ENCODE measurements around the gene PSMB3. TPM values are rescaled to one million over a fixed set of nuclear protein-coding genes. Genes with fewer than 3 reads are reported as not detected.

Gene PSMB3
- polyA plus RNA-seq, 3 donors = 315 to 689 (median 625) TPM

- Histone ChIP-seq H3K27ac (ENCODE audit: low read depth in 1 of 2, low read length in 2 of 2) (no peak overlapping the region), H3K27me3 (ENCODE audit: control insufficient read depth in 2 of 2, insufficient read depth in 2 of 2, low read length in 2 of 2) (no peaks in the 10 kb centered on the region), H3K4me1 (ENCODE audit: control insufficient read depth in 1 of 2, insufficient read depth in 2 of 2, low read length in 2 of 2) (no peaks in the 10 kb centered on the region), H3K9ac (ENCODE audit: insufficient read depth, low read length, poor library complexity, severe bottlenecking) (no peak overlapping the region), H4K20me1 (ENCODE audit: insufficient read depth, low read length) (peaks cover 17% of the 10 kb centered on the region), H3K4me2 (replicated peaks; ENCODE audit: extremely low read depth, low read length, poor library complexity, severe bottlenecking) (no peak overlapping the region), H3K9me3 (replicated peaks in 1 of 2; ENCODE audit: control insufficient read depth in 1 of 2, insufficient read depth in 1 of 2, low read length in 2 of 2) (no peaks in the 10 kb centered on the region), H3K36me3 (replicated peaks in 1 of 2; ENCODE audit: control insufficient read depth in 1 of 2, insufficient read depth in 2 of 2, low read length in 2 of 2) (peaks cover 87 to 100% of the 10 kb centered on the region in 2 donors), H2AFZ (ENCODE audit: insufficient read depth, low read depth, low read length, poor library complexity, severe bottlenecking) (no peak overlapping the region), H3K79me2 (ENCODE audit: insufficient read depth, low read length) (no peaks in the 10 kb centered on the region), H3K4me3 (replicated peaks in 1 of 3; ENCODE audit: low read depth in 2 of 3, low read length in 3 of 3) (no peak overlapping the region)
- Mint-ChIP-seq H3K4me3 (no peak overlapping the region), H3K4me1 (no peaks in the 10 kb centered on the region), H3K27ac (peak overlapping the region in 2 of 7 donors; percentile 12 to 20), H3K27me3 (ENCODE audit: low read depth in 3 of 3) (peaks cover 0 to 2% (median 0%) of the 10 kb centered on the region in 3 donors), H3K36me3 (peaks cover 90 to 97% of the 10 kb centered on the region in 2 donors), H3K9me3 (no peaks in the 10 kb centered on the region)
- no peak for TF ChIP-seq CTCF (IDR thresholded peaks at IDR 0.05)
- intact Hi-C loops (cut with micrococcal nuclease) = no loop called here
- 96% methylated on average over 4 of the region's 6 CpGs for WGBS (ENCODE audit: insufficient coverage)
- DNase-seq = no peak
Measured at GRCh38 chr17:38768417-38768816, 15.9 kb downstream of the PSMB3 start.

- H3K27ac ChIP-seq (ENCODE audit: low read depth in 1 of 2, low read length in 2 of 2) = no peak overlapping the region
- no peak for TF ChIP-seq CTCF (IDR thresholded peaks at IDR 0.05)
- H4K20me1 ChIP-seq (ENCODE audit: insufficient read depth, low read length) = no peaks in the 10 kb centered on the region
- H3K9ac ChIP-seq (ENCODE audit: insufficient read depth, low read length, poor library complexity, severe bottlenecking) = no peak overlapping the region
- no peak overlapping the region for H2AFZ ChIP-seq (ENCODE audit: insufficient read depth, low read depth, low read length, poor library complexity, severe bottlenecking)
- H3K4me3 ChIP-seq (replicated peaks in 1 of 3; ENCODE audit: low read depth in 2 of 3, low read length in 3 of 3) = no peak overlapping the region
- no peak overlapping the region for H3K4me2 ChIP-seq (replicated peaks; ENCODE audit: extremely low read depth, low read length, poor library complexity, severe bottlenecking)
- no peaks in the 10 kb centered on the region for H3K27me3 ChIP-seq (ENCODE audit: control insufficient read depth in 2 of 2, insufficient read depth in 2 of 2, low read length in 2 of 2)
- H3K4me3 Mint-ChIP-seq = no peak overlapping the region
- peaks cover 0 to 5% (median 0%) of the 10 kb centered on the region in 3 donors for H3K27me3 Mint-ChIP-seq (ENCODE audit: low read depth in 3 of 3)
- H3K4me1 Mint-ChIP-seq = no peaks in the 10 kb centered on the region
- peak overlapping the region in 1 of 7 donors; percentile 37 for H3K27ac Mint-ChIP-seq
- no peaks in the 10 kb centered on the region for H3K9me3 ChIP-seq (replicated peaks in 1 of 2; ENCODE audit: control insufficient read depth in 1 of 2, insufficient read depth in 1 of 2, low read length in 2 of 2)
- intact Hi-C loops (cut with micrococcal nuclease) = no loop called here
- no peaks in the 10 kb centered on the region for H3K9me3 Mint-ChIP-seq
- no peaks in the 10 kb centered on the region for H3K79me2 ChIP-seq (ENCODE audit: insufficient read depth, low read length)
- H3K4me1 ChIP-seq (ENCODE audit: control insufficient read depth in 1 of 2, insufficient read depth in 2 of 2, low read length in 2 of 2) = no peaks in the 10 kb centered on the region
- no peak for DNase-seq
- H3K36me3 ChIP-seq (replicated peaks in 1 of 2; ENCODE audit: control insufficient read depth in 1 of 2, insufficient read depth in 2 of 2, low read length in 2 of 2) = peaks cover 82 to 98% of the 10 kb centered on the region in 2 donors
- peaks cover 76 to 96% of the 10 kb centered on the region in 2 donors for H3K36me3 Mint-ChIP-seq
Measured at GRCh38 chr17:38773258-38773657, 20.7 kb downstream of the PSMB3 start.

All from CD14-positive monocyte (primary cell).